NCI-H1436 treated with DMSO at 0.1 percent for 48 hours (cell line): ENCODE measurements around the gene PTPRU.

Source experiments
- DNase-seq: peaks from one replicate; lab custom pipeline; 2025; lab: John Stamatoyannopoulos, UW

The PTPRU gene

DNA sequence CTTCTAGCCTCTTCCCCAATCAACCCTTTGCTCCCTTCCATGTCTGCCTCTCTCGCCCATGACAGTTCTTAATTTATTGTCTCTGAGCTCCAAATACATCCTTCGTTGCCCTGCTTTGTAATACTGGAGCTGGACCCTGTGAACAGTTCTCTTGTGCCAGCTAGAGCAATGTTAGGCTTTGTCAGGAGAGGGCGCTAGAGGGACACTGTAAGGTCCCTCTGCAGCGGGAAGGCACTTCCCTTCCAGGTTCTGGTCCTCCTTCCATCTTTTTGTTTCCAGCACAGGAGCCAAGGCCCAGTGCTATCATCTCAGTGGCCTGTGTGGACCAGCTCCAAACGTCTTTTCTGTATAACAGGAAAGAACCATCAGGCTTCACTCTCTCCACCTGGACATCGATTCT lies 95.9 kb downstream of the PTPRU start:
- DNase-seq, result no peak

DNA sequence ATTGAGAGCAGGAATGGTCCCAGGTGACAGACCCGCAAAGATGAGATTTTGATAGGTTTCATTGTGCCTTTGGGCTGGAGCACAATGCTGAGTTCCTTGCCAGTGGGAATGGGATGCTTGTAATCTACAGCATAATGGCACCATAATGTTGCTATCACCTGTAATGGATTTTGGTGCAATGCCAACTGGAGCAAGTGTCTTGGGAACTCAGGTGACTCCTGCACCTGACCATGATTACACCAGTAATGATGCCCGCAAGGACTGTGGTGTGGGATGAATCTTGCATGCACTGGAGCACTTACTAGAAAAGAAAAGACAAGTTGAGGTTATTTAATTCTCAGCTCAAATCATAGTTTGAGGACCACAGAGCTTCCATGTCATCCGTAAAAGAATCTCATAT lies 96.7 kb downstream of the PTPRU start:
- no peak for DNase-seq

DNA sequence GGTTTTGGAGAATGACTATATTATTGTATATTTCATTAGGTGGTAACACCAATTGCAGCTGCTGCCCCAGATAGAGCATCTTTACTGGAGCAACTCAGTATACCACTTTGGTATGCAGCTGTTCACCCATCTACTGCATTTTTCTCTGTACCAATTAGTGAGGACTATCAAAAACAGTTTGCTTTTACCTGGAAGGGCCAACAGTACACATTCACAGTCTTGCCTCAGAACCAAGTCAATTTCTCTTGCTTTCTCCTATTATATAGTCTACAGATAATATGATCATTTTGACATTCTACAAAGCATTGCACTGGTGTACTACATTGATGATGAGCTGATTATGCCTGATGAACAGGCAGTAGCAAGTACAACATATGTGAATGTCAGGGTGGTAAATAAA lies 99.3 kb downstream of the PTPRU start:
- no peak for DNase-seq

DNA sequence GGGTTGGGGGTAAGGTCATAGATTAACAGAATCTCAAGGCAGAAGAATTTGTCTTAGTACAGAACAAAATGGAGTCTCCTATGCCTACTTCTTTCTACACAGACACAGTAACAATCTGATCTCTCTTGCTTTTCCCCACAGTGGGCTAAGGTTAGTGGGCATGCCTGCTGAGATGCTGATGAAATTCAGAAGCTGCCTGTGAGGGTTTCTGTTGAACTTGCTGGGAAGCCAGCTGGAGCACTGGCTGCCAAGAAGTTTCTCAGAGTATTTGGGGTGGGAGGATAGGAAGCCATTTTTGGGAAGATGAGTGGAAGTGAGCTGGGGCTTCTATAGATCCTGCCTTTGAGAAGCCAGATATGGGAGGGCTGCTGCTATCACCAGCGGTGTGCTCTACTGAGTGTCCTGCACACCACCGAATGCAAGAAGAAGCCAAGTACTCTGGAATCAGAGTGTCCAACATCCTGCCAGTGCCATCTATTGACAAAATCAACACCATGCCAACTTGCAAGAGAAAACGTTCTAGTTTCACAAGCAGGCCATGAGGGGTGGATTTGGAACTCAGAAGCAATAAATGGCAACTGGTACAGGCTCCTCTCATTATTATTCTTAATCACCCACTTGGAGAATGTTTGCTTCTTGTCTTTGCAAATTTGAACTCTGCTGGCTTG lies 102.7 kb downstream of the PTPRU start:
- DNase-seq, result no peak

DNA sequence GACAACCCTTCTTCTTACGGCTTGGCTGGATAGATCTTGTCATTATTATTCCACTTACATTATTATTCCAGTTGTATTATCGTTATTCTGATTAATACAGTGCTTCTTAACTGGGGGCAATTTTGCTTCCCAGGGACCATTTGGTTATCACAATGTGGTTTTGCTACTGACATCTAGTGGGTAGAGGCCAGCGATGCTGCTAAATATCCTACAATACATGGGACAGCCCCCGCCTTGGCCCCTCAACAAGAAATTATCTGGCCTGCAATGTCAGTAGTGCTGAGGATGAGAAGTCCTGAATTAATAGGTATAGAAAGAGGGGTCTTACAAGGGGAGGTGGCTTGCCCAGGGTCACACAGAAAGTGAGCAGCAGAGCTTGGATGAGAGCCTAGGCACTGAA lies 105.6 kb downstream of the PTPRU start:
- no peak for DNase-seq

DNA sequence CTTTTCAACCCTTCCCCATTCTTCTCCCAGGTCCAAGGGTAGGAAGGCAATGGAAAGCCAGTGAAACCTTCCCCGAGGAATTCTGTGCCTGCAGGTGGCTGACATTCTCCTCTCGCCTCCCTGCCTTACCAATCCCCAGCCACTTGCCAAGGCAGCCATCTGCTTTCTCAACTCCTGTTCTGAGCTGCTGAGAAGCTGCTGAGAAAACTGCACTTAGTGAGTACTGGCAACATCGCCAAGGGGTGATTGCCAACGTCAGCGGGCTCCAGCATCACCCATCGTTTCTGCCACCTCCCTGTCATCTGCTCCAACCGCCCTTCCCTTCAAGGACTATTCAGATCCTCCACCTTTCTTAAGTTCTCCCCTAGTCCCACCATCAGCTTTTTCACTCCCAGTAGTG lies 106.0 kb downstream of the PTPRU start:
- DNase-seq, result no peak

DNA sequence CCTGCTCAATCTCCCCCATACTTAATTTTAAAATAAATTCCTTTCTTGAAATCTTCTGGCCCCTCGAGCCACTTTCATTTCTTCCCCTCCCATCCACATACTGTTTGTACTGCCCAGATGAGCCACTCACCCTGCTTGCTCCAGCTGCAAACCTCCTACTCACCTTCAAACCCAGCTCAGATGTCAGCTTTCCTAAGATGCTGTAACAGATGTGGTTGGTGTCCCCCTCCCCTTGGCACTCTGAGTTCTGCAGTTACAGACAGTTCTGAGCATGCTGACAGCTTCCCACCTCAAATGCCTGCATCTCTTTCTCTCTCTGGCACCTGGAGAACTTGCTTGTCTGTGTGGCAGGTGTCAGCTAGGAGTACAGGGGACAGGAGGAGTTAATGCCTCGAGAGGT lies 106.7 kb downstream of the PTPRU start:
- no peak for DNase-seq

DNA sequence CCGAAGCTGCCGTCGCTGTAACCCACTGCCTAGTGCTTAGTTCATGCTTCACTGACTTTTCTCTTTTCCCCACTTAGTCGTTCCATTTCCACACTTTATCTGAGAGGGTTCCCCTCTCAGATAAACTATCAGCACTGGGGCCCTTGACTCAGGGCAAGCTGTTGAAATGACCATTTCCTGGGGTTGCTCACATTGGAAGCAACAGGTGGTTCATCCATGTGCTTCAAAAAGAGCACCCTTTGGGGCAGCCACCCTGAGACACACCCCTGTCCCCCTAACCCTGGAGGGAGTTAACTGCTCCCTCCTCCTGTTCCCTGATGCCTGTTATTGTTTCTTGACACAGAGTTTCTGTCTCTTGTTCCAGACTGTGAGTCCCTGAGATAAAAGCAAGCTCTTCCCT lies 107.2 kb downstream of the PTPRU start:
- no peak for DNase-seq

DNA sequence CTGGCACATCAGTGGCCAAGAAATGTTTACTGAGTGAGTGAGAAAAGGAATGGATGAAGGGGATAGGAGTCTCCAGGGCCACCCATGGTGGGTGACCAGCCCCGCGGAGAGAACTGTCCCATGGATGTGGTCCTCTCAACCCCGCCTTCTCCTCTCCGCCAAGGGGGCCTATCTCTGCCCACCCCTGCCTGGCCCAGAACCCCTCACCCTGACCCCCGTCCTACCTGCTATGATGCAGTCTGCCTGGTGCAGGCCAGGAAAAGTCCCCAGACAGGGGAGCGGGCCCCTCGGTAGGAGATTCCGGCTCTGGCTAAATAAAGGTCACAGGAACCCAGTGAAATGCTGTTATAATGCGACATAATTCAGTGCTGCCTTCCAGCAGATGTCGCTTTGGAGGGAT lies 107.6 kb downstream of the PTPRU start:
- DNase-seq, result no peak

DNA sequence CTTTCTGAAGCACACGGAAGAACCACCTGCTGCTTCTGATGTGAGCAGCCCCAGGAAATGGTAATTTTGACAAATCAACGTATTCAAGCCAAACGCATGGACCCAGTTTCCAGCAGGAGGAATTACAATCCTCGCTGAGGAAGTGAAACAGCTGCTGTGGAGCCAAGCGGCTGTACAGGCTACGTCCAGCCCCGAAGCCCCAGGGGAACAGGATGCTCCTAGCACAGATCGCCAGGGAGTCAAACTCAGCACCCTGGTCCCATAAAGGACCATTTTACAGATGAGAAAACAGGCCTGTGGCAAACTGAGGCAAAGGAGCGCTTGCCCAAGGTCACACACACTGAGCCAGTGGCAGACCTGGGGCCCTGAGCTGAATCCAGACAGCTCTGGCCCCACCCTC lies 108.0 kb downstream of the PTPRU start:
- DNase-seq, result no peak

DNA sequence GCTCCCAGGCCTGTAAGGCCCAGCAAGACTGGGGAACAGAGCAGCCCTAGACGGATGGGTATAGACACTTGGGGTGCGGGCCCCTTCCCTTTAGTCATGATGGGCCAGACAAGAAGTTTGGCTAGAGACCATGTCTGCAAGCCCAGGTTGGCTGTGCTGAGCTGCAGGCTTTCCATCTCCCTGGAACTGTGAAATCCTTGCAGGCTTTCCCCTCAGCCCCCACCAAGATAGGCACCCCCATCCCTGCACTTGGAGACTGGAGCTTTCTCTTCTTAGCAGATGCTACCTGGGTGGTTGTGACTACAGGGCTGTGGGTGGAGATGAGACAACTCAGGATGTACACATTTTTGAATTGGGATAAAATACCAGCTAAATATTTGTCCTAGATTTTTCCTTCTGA lies 110.3 kb downstream of the PTPRU start:
- no peak for DNase-seq

DNA sequence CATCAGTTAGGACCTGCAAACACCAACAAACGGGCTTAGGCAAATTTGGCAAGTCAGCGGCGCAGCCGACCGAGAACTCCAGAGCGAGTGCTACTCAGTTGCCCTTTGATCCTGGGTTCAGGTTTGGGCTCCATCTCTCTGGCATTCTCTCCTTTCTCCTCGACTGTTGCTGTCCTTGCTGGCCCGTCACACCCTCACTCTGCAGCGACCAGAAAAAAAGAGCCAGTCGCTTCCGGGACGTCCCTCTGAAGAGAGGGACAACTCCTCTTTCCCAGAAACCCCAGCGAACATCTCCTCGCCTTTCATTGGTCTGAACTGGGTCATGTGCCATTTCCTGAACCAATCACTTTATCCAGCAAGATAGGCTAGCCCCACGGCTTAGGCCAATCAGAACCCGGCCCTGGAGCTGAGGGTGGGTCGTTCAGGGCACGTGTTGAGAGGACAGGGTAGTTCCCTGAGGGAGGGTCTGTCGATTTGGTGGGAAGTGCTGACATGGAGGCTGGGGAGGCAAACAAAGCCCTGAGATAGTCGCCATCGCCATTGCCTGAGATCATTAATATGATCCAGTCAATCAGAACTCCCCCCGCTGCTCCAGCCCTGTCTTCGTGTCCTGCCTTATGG lies 113.7 kb downstream of the PTPRU start:
- no peak for DNase-seq

DNA sequence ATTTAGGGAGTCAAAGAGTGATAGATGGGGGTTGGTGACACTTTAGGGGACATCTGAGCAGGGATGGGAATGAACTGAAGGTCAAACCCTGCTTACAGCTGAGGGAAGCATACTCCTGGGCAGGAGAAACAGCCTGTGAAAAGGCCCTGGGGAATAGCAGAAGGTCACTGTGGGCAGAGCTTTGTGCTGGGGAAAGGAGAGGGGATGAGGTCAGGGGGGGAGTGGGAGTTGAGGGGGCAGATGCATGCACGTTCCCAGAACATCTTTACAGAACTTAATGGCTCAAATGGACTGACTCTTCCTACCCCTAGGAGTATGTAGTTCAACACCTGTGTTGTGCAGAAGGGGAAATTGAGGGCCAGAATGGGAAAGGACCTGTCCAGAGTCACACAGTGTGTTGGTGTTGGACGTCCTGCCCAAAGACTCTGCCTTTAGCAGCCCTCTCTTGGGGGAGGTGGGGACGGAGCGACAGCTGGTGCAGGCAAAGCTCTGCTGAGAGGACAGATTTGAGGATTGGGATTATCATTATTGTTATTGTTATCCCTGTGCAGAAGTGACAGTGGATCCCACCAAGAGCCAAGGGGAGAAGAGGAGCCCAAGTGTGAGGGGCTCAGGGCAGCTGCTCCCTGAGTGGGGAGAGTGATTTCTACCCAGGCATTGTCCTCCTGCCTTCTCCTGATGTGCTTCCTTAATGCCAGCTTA lies 116.5 kb downstream of the PTPRU start:
- DNase-seq, result no peak

DNA sequence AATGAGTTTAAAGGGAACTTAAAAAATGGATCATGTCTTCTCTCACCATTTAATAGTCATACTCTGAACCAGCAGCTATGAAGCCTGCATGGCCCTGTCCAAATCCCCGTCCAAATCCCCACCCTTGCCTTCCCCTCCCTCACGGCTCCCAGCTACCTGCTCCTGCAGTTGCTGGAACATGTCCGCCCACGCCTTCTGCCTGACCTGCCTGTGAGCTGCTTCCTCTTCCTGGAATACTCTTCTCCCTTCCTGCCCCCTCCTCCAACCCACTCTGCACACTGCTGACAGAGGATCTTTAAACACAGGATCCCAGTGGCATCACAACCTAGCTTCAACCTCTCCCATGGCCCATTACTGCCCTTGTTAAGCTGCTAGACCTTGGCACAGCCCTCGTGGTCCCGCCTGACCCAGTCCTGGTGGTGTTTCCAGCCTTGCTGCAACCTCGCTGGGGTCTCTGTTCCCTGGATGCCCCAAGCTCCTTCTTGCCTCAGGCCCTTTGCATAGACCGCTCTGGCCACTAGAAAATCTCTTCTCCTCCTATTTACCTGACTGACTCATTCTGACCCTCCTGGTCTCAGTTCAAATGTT lies 118.3 kb downstream of the PTPRU start:
- no peak for DNase-seq

DNA sequence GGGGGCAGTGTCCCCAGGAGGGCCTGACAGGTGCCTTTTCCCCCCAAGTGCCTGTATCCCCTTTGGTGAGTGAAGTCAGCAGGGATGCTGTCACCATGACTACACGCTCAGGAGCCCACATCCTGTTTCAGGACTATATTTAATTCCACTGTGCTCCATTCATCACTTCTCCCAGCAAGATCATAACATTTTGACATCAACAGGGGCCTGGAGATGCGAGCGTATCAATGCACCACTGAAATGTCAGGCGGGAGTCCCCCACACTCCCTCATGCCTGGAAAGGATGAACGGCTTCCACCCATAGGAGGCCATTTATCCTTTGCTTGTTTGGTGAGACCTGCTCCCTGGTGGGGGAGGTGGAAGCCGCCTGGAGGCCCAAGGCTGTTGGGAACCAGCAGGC lies 119.1 kb downstream of the PTPRU start:
- no peak for DNase-seq

DNA sequence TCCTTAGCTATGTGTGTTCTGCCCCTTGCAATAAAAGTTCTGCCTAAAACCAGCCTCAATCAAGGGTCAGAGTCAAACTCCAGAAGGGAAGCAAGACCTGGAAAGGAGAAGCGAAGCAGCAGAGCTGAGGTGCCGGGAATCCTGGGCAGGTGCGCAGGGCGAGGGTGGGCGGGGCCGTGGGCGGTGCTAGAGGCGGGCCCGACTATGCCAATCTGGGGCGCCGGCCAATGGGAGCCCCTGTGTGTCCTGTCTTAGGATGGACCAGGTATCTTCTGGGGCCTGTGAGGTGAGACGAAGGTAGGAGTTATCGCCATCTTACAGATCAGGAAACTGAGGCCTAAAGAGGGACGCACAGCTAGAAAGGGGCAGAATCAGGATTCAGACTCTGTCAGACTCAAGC lies 120.3 kb downstream of the PTPRU start:
- no peak for DNase-seq

DNA sequence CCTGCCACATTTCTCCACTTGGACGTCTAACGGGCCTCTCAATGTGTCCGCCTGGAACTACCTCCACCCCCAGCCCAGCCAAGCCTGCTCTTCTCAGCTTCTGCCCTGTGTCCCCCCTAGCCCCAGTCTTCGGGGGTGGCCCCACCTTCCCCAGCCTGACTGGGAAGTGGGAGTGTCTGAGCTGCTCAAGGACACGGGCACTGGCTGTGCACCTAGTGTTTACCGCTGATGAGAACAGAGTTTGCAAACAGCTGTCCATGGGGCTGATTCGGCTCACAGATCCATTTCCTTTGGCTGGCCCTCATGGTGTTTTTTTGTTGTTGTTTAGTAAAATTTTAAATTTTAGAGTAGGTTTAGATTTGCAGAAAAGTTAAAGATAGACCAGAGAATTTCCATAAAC lies 121.1 kb downstream of the PTPRU start:
- no peak for DNase-seq

DNA sequence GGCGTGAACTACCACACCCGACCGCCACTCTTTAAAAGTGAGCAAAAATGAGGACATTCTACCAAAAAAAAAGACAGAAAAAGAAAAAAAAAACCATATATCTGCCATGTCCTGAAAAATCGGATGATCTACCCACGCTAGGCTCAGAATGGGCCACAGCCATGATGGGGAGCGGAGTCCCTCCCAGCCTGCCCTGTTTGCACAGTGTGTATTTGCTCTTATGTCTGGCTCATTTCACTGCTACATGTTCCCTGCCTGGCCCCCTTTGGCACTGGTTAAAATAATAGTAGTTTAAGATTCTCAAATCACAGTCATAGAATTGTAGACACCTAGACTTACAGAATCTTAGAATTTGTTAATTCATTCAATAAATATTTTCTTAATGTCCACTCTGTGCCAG lies 121.9 kb downstream of the PTPRU start:
- no peak for DNase-seq

DNA sequence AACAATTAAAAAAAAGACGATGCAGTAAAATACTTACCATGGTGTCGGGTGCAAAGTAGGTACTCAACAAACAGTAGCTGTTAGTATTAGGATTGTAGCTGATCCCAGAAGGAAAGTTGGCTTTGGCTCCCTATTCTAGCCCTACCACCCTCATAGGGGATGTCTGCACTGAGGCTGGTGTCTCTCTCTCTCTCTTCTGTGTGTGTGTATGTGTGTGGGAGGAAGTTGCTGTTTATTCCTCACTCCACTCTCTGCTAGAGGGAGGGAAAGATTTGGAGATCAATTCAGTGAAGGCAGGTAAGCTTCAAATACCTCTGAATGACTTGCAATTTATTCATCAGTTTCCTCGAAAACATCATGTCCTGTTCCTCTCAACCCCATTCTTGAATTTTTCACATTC lies 124.4 kb downstream of the PTPRU start:
- no peak for DNase-seq

DNA sequence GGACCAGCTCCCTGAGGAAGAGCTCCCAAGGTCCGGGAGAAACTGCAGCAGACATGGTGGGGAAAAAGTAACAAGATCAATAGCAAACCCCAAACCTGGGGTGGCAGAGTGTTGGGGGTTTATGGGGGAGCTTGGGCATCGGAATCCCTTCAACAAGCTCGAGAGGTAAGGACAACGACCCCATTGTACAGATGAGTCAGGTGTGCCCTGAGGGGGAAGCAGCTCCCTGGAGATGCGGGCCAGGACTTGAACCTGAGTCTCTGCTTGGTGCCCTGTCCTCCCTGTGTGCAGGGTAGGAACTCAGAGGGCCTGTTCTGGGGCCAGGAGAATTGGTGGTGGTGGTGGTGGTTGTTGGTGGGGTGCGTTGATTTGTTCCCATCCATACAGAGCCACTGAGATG lies 125.4 kb downstream of the PTPRU start:
- DNase-seq, result no peak

DNA sequence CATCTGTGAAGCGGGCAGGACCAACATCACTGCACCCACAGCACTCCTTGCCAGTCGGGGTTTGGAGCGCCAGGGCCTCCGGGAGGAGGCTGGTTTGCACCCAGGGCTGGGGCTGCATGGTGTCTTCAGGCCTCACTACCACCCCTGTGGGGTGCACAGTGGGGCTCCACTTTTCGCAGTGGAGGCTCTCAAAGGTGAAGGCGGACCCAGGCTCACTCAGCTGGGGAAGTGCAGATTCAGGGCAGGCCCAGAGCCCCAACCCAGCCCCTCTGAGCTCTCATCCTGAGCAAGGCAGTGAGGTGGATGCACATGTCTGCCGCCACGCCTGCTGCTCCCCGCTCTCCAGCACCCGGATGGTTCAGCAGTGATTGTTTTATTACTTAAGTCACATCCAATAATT lies 125.8 kb downstream of the PTPRU start:
- DNase-seq, result no peak

DNA sequence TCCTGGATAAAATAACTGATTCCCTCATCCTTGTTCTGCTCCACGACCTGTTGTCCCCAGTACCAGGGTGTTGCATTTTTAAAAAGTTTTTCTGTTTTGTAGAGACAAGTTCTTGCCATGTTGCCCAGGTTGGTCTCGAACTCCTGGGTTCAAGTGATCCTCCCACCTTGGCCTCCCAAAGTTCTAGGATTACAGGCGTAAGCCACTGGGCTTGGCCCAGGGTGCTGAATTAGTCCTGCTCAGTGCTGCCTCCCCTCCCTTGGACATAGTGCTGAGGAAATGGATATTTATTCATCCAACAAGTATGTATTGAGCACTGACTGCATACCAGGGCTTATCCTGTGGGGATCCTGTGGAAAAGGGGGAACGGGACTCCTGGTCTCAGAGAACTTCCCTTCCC lies 126.4 kb downstream of the PTPRU start:
- DNase-seq, result no peak

DNA sequence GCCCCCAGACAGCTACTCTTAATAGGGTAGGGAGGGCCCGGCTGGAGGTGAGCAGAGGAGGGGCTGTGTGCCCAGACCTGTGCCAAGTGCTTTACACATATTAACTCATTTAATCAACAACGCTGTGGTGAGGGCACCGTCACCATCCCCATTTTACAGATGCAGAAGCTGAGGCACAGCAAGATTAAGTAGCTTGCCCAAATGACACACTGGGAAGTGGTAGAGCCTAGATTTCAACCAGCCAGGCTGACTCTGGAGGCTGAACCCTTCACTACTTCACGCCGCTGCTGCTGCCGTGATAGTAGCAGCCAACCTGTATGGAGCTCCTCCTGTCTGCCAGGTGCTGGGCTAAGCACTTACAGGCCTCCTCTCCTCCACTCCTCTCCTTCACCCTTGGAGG lies 127.2 kb downstream of the PTPRU start:
- DNase-seq, result no peak
